ENCODE measurements around the gene BRINP3.

- TF ChIP-seq KLF16 (tag by site-specific recombination; IDR thresholded peaks at IDR 0.05), result no peak
- TF ChIP-seq, protein P1, sequence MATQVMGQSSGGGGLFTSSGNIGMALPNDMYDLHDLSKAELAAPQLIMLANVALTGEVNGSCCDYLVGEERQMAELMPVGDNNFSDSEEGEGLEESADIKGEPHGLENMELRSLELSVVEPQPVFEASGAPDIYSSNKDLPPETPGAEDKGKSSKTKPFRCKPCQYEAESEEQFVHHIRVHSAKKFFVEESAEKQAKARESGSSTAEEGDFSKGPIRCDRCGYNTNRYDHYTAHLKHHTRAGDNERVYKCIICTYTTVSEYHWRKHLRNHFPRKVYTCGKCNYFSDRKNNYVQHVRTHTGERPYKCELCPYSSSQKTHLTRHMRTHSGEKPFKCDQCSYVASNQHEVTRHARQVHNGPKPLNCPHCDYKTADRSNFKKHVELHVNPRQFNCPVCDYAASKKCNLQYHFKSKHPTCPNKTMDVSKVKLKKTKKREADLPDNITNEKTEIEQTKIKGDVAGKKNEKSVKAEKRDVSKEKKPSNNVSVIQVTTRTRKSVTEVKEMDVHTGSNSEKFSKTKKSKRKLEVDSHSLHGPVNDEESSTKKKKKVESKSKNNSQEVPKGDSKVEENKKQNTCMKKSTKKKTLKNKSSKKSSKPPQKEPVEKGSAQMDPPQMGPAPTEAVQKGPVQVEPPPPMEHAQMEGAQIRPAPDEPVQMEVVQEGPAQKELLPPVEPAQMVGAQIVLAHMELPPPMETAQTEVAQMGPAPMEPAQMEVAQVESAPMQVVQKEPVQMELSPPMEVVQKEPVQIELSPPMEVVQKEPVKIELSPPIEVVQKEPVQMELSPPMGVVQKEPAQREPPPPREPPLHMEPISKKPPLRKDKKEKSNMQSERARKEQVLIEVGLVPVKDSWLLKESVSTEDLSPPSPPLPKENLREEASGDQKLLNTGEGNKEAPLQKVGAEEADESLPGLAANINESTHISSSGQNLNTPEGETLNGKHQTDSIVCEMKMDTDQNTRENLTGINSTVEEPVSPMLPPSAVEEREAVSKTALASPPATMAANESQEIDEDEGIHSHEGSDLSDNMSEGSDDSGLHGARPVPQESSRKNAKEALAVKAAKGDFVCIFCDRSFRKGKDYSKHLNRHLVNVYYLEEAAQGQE (tag by site-specific recombination; IDR thresholded peaks at IDR 0.05), result no peak
- TF ChIP-seq CTCF (tag by site-specific recombination; IDR thresholded peaks at IDR 0.05), result no peak
- TF ChIP-seq ZBTB26 (tag by site-specific recombination; optimal IDR thresholded peaks at IDR 0.05), result no peak
- TF ChIP-seq PRDM2 (tag by site-specific recombination; IDR thresholded peaks at IDR 0.05; ENCODE audit: borderline replicate concordance), result no peak
- no peak for TF ChIP-seq KLF1 (tag by site-specific recombination; IDR thresholded peaks at IDR 0.05)
- TF ChIP-seq ZNF121 (tag by site-specific recombination; IDR thresholded peaks at IDR 0.05), result no peak
- TF ChIP-seq ZNF776 (tag by site-specific recombination; IDR thresholded peaks at IDR 0.05; ENCODE audit: borderline replicate concordance), result no peak
Measured at GRCh38 chr1:190192627-190193026, 285.0 kb downstream of the BRINP3 start.

Data from HEK293 (cell line).